NCI-H748 (cell line): ENCODE results near the gene DDX53.

ENCODE experiments used
- DNase-seq: peaks from one replicate; lab custom pipeline; 2025; ENCODE audit not compliant: unreplicated experiment; lab: John Stamatoyannopoulos, UW

Gene DDX53

GRCh38 chrX:22999696-23000223 is at the start of gene DDX53:
Gene DDX53 (plus strand): TSS chrX:22999960. CDS start chrX:23000058, 98 bp downstream.
- DNase-seq: no peak

DNA sequence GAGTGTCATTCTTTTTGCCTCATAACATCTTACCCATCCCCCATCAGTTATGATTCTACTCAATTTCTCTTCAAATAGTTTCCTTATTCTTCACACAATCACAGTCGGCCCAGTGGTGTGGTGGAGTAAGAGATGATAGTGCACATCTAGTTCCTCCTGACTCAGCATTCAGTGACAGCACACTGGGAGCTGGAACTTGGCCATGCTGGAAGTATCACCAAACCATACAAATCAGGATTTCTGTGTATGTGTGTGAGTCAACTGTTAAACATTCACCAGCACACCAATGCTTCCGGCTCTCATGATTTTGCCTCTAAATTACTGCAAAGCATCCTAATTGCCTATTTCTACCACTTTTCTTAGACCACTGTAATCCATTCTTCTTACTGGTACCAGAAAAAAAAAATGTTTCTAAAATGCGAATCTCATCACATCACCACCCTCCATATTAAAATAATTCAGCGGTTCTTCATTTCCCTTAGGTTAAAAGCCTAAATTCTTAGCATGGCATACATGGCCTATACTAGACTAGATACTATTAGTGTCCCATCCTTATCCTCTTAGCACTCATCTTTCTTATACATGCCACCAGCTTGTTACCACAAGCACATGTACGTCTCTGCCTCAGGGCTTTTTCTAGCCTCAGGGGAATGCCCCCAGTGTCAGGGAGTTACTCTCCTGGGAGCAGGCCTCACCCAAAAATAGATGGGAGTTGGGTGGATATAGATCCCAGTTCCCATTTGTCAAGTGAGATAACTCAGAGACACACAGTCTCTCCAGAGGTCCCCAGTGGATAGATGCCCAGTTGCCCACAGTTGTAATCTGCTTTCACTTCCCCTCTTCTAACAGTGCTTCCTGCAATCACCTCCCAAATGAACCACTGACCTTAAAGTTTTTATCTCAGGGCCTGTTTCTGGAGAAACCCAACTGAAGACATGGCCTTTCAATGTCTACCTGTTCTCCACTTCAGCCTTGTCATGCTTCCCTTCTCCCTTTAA is 49.2 kb upstream of the DDX53 start:
- DNase-seq: no peak

DNA sequence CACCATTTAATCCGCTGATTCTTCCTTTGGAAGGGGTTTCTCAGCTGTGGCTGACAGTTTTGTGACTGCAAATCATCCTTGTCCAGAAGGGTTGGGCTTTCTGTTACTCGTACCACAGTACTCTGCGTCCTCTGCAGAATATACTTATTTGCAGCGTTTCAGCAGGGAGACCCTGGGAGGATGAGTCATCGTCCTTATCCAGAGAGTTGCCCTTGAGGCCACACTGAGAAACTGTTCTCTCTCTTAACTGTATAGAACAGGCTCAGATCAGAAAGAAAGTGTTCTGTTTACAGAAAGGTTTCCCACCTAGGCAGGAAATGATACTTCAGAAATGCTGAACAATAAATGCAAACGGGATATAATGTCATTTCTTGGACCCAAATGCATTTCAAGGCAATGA is 47.8 kb upstream of the DDX53 start:
- DNase-seq: no peak

- no peak for DNase-seq
Observed at GRCh38 chrX:22958250-22958649, 41.5 kb upstream of the DDX53 start.

- DNase-seq: no peak
Observed at GRCh38 chrX:22959204-22959920, 40.4 kb upstream of the DDX53 start.

DNA sequence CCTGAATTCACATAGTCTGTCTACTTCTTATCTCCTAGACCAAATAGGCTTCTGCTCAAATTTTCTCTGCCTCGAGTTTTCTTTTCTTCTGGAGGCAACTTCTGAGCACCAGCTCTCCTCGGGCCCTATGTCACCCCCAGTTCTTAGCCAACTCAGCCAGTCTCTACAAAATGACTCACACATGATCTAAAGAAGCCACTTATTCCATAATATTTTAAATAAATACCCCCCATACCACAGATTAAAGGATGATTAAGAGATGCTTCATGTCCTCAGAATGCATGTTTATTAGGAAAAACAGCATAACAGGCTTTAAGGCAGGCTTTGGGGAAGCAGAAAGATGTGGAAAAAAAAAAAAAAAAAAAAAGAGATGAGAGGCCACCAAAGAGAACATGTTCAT is 36.6 kb upstream of the DDX53 start:
- no peak for DNase-seq

GRCh38 chrX:22968494-22968893 is 31.3 kb upstream of the DDX53 start:
- DNase-seq: no peak

- no peak for DNase-seq
Observed at GRCh38 chrX:22969411-22969810, 30.3 kb upstream of the DDX53 start.

DNA sequence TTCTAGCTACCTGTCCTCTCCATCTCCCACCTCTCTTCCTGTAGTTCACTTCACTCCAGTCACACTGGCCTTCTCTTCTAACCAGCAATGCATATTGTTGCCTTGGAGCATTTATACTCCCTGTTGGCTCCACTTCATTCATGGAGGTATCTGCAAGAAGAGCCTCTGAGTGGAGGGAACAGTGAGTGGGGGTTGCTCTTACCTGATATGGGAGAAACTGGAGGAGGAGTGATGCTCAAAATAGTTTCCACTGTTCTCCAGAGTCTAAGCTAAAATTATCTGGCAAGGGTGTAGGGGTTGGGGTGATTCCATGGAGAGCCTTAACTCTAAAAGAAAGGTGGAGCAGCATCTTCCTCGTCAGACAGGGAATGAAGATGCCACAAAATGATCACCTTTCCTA is 28.9 kb upstream of the DDX53 start:
- no peak for DNase-seq

DNA sequence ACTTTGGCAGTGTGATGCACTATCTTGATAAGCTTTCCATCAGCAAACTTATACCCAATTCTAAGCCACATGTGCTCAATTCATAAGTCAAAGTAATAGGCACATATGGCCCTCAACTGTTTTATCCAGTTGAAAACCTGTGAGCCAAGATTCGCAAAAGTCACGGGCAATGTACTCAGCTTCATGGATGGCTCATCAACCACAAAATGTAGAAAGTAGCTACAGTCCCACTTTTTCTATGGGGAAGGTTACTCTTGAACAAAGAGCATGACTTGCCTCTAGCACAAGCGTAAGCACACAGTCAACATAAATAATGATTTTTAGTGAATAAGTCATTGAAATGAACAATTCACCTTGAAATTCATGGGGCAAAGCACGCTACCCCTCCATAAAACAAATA is 25.1 kb upstream of the DDX53 start:
- no peak for DNase-seq

GRCh38 chrX:22975786-22976185 is 24.0 kb upstream of the DDX53 start:
- DNase-seq: peak; percentile 27

GRCh38 chrX:22985958-22986357 is 13.8 kb upstream of the DDX53 start:
- no peak for DNase-seq

GRCh38 chrX:22987452-22987851 is 12.3 kb upstream of the DDX53 start:
- DNase-seq: no peak

DNA sequence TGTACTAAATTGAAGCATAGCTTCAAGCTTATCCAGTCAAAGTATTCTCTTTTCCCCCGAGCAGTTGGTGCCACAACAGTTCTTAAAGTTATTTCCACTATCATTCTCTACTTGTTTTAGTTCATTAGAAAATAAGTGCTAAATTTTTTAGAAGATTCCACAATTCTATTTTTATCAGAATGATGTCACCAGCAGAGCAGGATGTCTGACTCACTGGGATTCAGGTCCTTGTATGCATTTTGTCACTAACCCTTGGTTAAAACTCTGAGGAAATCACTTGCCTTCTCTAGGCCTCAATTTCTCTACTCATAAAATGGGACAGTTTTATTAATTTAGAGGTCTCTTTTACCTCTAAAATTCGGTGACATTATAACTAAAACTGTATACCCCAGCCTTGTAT is 3.4 kb downstream of the DDX53 start:
- DNase-seq: no peak

GRCh38 chrX:23008431-23009099 is 8.8 kb downstream of the DDX53 start:
- peak; percentile 53 for DNase-seq

GRCh38 chrX:23012162-23012561 is 12.4 kb downstream of the DDX53 start:
- no peak for DNase-seq

GRCh38 chrX:23012636-23013035 is 12.9 kb downstream of the DDX53 start:
- DNase-seq: no peak

- no peak for DNase-seq
Observed at GRCh38 chrX:23013366-23013765, 13.6 kb downstream of the DDX53 start.

DNA sequence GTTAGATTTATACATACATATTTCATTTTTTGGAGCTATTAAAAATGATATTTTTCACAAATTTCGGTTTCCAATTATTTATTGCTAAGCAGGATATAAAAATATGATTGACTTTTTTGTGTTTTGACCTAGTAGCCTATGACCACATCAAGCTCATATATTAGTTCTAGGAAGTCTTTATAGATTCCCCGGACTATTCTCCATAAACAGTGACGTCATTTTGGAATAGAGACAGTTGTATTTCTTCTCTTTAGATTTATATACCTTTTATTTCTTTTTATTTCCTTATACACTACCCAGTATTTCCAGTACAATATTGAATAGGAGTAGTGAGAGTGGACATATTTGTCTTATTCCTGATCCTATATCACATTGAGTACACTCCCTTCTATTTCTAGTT is 31.8 kb downstream of the DDX53 start:
- no peak for DNase-seq

- DNase-seq: peak; percentile 43
Observed at GRCh38 chrX:23035493-23035892, 35.7 kb downstream of the DDX53 start.

- DNase-seq: no peak
Observed at GRCh38 chrX:23046443-23046842, 46.7 kb downstream of the DDX53 start.
